B cell (primary cell): ENCODE results near the gene CZIB. TPM values are rescaled to one million over a fixed set of nuclear protein-coding genes. Genes with fewer than 3 reads are reported as not detected.
A peak's percentile ranks its signal among the peaks of the same experiment; 100 is the strongest.

Experiments
- ATAC-seq: fragments of 200-7000 bp; cut with Tn5 transposase; one replicate; pipeline ENCODE4 v1.10.0; 2021; ENCODE audit warnings: low read depth, mild to moderate bottlenecking, moderate number of reproducible peaks, moderate library complexity
- CTCF ChIA-PET: fragments of 350-600 bp; sonication (Branson Sonifier 250); formaldehyde crosslinking; loops from one replicate; lab custom pipeline; 2021; ENCODE audit warnings: antibody characterized with exemption, inconsistent platforms; lab: Charles Lee
- POLR2A ChIA-PET: fragments of 350-600 bp; sonication (Branson Sonifier 250); formaldehyde crosslinking; loops from one replicate; lab custom pipeline; 2021; ENCODE audit warnings: antibody characterized with exemption; lab: Charles Lee
- DNase-seq: peaks from one replicate; pipeline ENCODE4 v3.0.0; 2013
- H2AFZ ChIP-seq: 2 replicates; pipeline ENCODE4 v1.6.1; 2012; ENCODE audit warnings: mild to moderate bottlenecking, low read depth, low read length; ENCODE audit not compliant: insufficient read depth, poor library complexity, severe bottlenecking
- H3K27ac ChIP-seq, 2 donors: 1 replicate in 1 of 2; 2 replicates in 1 of 2; pipeline ENCODE4 v1.5.1; 2012 to 2013; ENCODE audit warnings: low read length in 2 of 2, mild to moderate bottlenecking in 2 of 2, moderate library complexity in 1 of 2
- H3K27me3 ChIP-seq, 4 experiments: fragments of 200-600 bp in 1 of 4; sonication (generic) in 1 of 4; replicated peaks in 1 of 4; 1 replicate in 2 of 4; 2 replicates in 2 of 4; pipeline versions ENCODE4 v1.6.1 to v1.7.0; 2013 to 2016; ENCODE audit warnings: low read length in 3 of 4, mild to moderate bottlenecking in 2 of 4, mixed read lengths in 1 of 4, moderate library complexity in 1 of 4; ENCODE audit not compliant: insufficient read depth in 4 of 4, control insufficient read depth in 3 of 4; ENCODE audit errors: control extremely low read depth in 1 of 4
- H3K36me3 ChIP-seq, 2 experiments: replicated peaks in 1 of 2; 1 replicate in 1 of 2; 2 replicates in 1 of 2; pipeline versions ENCODE4 v1.6.1 to v1.7.1; 2013; ENCODE audit warnings: low read length in 1 of 2; ENCODE audit not compliant: insufficient read depth in 2 of 2, control insufficient read depth in 1 of 2; ENCODE audit errors: control extremely low read depth in 1 of 2, extremely low read depth in 1 of 2
- H3K4me1 ChIP-seq, 2 donors: fragments of 200-600 bp in 1 of 2; sonication (generic) in 1 of 2; 1 replicate in 1 of 2; 2 replicates in 1 of 2; pipeline versions ENCODE4 v1.5.1 to v1.6.1; 2013 to 2017; ENCODE audit warnings: low read length in 2 of 2; ENCODE audit not compliant: control insufficient read depth in 2 of 2, insufficient read depth in 2 of 2
- H3K4me2 ChIP-seq: replicated peaks from 2 replicates; pipeline ENCODE3; 2012; ENCODE audit warnings: mild to moderate bottlenecking, low read depth, low read length; ENCODE audit not compliant: poor library complexity, severe bottlenecking
- H3K4me3 ChIP-seq, 5 experiments: fragments of 200-600 bp in 1 of 5; sonication (generic) in 1 of 5; 1 replicate in 3 of 5; 2 replicates in 2 of 5; pipeline versions ENCODE4 v1.5.1 to v1.7.0; 2011 to 2016; ENCODE audit warnings: low read length in 4 of 5, mild to moderate bottlenecking in 4 of 5, low read depth in 2 of 5, control low read depth in 1 of 5, moderate library complexity in 1 of 5; ENCODE audit not compliant: insufficient read depth in 1 of 5; ENCODE audit errors: control extremely low read depth in 1 of 5, extremely low read depth in 1 of 5
- H3K79me2 ChIP-seq: fragments of 200-600 bp; sonication (generic); one replicate; pipeline ENCODE4 v1.6.0; 2016; ENCODE audit warnings: low read length; ENCODE audit not compliant: control insufficient read depth, insufficient read depth
- H3K9ac ChIP-seq: fragments of 200-600 bp; sonication (generic); 2 replicates; pipeline ENCODE4 v1.6.1; 2017; ENCODE audit warnings: mild to moderate bottlenecking, low read length, moderate library complexity
- H3K9me3 ChIP-seq, 3 donors: one replicate each; pipeline versions ENCODE4 v1.6.1 to v1.7.1; 2013; ENCODE audit warnings: low read length in 2 of 3; ENCODE audit not compliant: control insufficient read depth in 2 of 3, insufficient read depth in 1 of 3; ENCODE audit errors: control extremely low read depth in 1 of 3
- H4K20me1 ChIP-seq: 2 replicates; pipeline ENCODE4 v1.6.0; 2012; ENCODE audit warnings: mild to moderate bottlenecking, low read length; ENCODE audit not compliant: insufficient read depth, control insufficient read depth, poor library complexity, severe bottlenecking
- H3K27ac Mint-ChIP-seq: one replicate; pipeline ENCODE4 v1.8.0; 2021; ENCODE audit warnings: mixed read lengths
- H3K27me3 Mint-ChIP-seq: one replicate; pipeline ENCODE4 v1.8.0; 2021; ENCODE audit warnings: mixed read lengths
- H3K4me1 Mint-ChIP-seq: one replicate; pipeline ENCODE4 v1.8.0; 2021; ENCODE audit warnings: mixed read lengths
- H3K4me3 Mint-ChIP-seq: one replicate; pipeline ENCODE4 v1.8.0; 2021; ENCODE audit warnings: mixed read lengths
- H3K9me3 Mint-ChIP-seq: one replicate; pipeline ENCODE4 v1.8.0; 2022; ENCODE audit warnings: mixed read lengths; ENCODE audit not compliant: insufficient read depth
- EZH2 ChIP-seq: IDR thresholded peaks from 2 replicates; pipeline ENCODE4 v1.6.1; 2012; ENCODE audit warnings: borderline replicate concordance, low read depth, mild to moderate bottlenecking, moderate library complexity, low read length; ENCODE audit not compliant: insufficient read depth, poor library complexity, severe bottlenecking
- WGBS: methylation state at CpG from one replicate; pipeline ENCODE4 v1.1.5; 2013; ENCODE audit warnings: missing lambda C conversion rate; ENCODE audit not compliant: insufficient coverage; 5-methylcytosine and 5-hydroxymethylcytosine counted together
- intact Hi-C: fragments of 100-400 bp; cut with micrococcal nuclease; formaldehyde crosslinking; loops from one replicate; pipeline ENCODE4 v1.10.0; 2022
- polyA plus RNA-seq: library from polyadenylated mRNA; depleted of rRNA; stranded (reverse); fragments of >200 nt; gene quantifications from 2 replicates; pipeline ENCODE4 v1.2.3, GENCODE V29; 2012
- total RNA-seq, 2 donors: library from RNA; stranded (reverse); fragments of 120-200 nt in 1 of 2; gene quantifications; 1 replicate in 1 of 2; 2 replicates in 1 of 2; pipeline versions ENCODE4 v1.2.3 to v1.2.4, GENCODE V29; 2013 to 2022
- TF ChIP-seq, protein P1 (sequence below): fragments of 200-600 bp; IDR thresholded peaks from one replicate; pipeline ENCODE4 v1.8.0; 2022; ENCODE audit warnings: antibody characterized with exemption, mild to moderate bottlenecking

CZIB gene
- total and polyA plus RNA-seq, 2 donors (not counting 1 experiment from before 2014, with no cell fraction given), result 47.9 to 62.0 TPM

DNA sequence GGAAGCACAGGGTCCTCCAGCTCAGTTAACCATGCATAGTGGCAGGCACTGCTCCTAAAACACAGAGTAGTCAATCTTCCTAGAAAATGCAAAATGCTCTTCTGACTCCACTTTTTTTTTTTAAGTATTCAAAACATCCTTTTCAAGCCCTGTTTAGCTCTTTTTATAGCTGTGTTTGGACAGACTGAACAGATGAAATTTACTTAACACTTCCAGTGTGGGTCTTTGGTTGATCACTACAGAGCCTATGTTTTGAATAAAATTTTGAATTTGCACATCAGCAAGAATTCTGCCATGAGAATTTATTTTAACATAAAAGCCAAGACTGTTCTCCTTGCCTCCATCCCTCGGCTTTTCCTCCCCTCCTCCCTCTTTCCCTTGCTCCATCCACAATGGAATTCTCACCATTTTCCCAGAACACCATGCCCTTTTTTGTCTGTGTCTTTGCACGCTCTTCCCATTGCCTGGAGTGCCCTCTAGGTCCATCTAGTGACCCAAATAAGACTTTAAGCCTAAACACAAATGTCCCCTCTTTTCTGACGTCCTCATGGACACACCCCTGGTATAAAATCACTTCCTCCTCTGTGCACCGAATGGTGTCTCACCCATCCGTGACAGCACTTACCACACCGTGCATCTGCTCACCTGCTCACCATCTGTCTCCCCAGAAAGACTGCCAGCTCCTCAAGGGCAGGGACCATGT, 47.9 kb downstream of the CZIB start:
- intact Hi-C loops, result no loop called here
- Mint-ChIP-seq H3K4me1 (peaks cover 14% of the 10 kb centered on the region), H3K4me3 (no peak overlapping the region), H3K9me3 (no peaks in the 10 kb centered on the region), H3K27ac (peak overlapping the region; percentile 22), H3K27me3 (peaks cover 22% of the 10 kb centered on the region)
- no peak overlapping the region for H3K27ac ChIP-seq
- H3K9me3 ChIP-seq, result peaks cover 0 to 2% (median 0%) of the 10 kb centered on the region in 3 donors
- H3K4me2 ChIP-seq, result peak overlapping the region; percentile 13
- peaks cover 6% of the 10 kb centered on the region in 2 donors for H3K4me1 ChIP-seq
- no peaks in the 10 kb centered on the region for H3K79me2 ChIP-seq
- no peaks in the 10 kb centered on the region for H4K20me1 ChIP-seq
- DNase-seq, result peak; percentile 66
- peaks cover 0 to 10% (median 4%) of the 10 kb centered on the region in 4 experiments for H3K27me3 ChIP-seq
- peak overlapping the region; percentile 4 for H2AFZ ChIP-seq
- POLR2A ChIA-PET, result no interaction called here
- peak; percentile 76 for ATAC-seq
- TF ChIP-seq, protein P1, sequence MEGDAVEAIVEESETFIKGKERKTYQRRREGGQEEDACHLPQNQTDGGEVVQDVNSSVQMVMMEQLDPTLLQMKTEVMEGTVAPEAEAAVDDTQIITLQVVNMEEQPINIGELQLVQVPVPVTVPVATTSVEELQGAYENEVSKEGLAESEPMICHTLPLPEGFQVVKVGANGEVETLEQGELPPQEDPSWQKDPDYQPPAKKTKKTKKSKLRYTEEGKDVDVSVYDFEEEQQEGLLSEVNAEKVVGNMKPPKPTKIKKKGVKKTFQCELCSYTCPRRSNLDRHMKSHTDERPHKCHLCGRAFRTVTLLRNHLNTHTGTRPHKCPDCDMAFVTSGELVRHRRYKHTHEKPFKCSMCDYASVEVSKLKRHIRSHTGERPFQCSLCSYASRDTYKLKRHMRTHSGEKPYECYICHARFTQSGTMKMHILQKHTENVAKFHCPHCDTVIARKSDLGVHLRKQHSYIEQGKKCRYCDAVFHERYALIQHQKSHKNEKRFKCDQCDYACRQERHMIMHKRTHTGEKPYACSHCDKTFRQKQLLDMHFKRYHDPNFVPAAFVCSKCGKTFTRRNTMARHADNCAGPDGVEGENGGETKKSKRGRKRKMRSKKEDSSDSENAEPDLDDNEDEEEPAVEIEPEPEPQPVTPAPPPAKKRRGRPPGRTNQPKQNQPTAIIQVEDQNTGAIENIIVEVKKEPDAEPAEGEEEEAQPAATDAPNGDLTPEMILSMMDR, result no peak
- no peak for TF ChIP-seq EZH2
- H3K36me3 ChIP-seq, result no peaks in the 10 kb centered on the region
- 27% methylated on average over 6 of the region's 6 CpGs for WGBS
- no peak overlapping the region for H3K4me3 ChIP-seq
- CTCF ChIA-PET, result interaction anchor here (1.2 to 2.2 kb wide), 2 partner anchors 8 to 11 kb away, joined by 3 to 14 read pairs; no protein-coding TSS in a partner anchor
- H3K9ac ChIP-seq, result no peak overlapping the region

DNA sequence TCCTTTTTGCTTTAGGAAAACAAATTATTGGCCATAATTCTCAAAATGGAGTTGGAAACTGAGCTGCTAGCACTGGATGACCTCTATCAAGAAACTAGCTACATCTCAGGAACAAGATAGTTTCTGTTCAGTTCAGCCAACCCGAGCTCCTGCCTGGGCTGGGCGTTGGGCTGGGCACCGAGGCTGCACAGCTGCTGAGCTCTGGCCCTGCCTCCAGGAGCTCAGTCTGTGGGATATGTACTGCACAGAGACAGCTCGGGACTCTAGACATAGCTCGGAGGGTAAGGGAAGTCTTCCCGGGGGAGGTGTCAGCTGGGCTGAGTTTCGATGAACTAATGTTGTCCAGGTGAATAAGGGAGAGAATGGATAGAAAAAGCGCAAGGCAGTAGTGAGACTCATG, 53.5 kb downstream of the CZIB start:
- intact Hi-C loops, result no loop called here
- CTCF ChIA-PET, result interaction anchor here (1.8 kb wide), 1 partner anchor 19 kb away, joined by 3 read pairs; no protein-coding TSS in a partner anchor
- H3K4me2 ChIP-seq, result no peak overlapping the region
- Mint-ChIP-seq H3K9me3 (no peaks in the 10 kb centered on the region), H3K4me3 (no peak overlapping the region), H3K27ac (no peak overlapping the region), H3K27me3 (peaks cover 39% of the 10 kb centered on the region), H3K4me1 (no peaks in the 10 kb centered on the region)
- H3K9ac ChIP-seq, result no peak overlapping the region
- DNase-seq, result no peak
- no peak overlapping the region for H2AFZ ChIP-seq
- no peaks in the 10 kb centered on the region for H3K36me3 ChIP-seq
- POLR2A ChIA-PET, result no interaction called here
- H3K27me3 ChIP-seq, result peaks cover 0 to 4% (median 1%) of the 10 kb centered on the region in 4 experiments
- H3K27ac ChIP-seq, result no peak overlapping the region
- H3K4me1 ChIP-seq, result no peaks in the 10 kb centered on the region
- no peaks in the 10 kb centered on the region for H4K20me1 ChIP-seq
- no peaks in the 10 kb centered on the region for H3K79me2 ChIP-seq
- no peak for ATAC-seq
- H3K9me3 ChIP-seq, result peaks cover 0 to 2% (median 0%) of the 10 kb centered on the region in 3 donors
- no peak overlapping the region for H3K4me3 ChIP-seq
- no peak for TF ChIP-seq EZH2
- TF ChIP-seq, protein P1, result no peak
- WGBS, result 92% methylated on average over 8 of the region's 8 CpGs
